HUES6 (cell line): Measurements from ENCODE around the gene SLC35E1.
A peak's percentile ranks its signal among the peaks of the same experiment; 100 is the strongest.

Experiments
- H3K27ac ChIP-seq: 2 replicates; pipeline ENCODE4 v1.7.0; 2013; ENCODE audit warnings: low read depth, mild to moderate bottlenecking, low read length, inconsistent platforms
- H3K27me3 ChIP-seq: 2 replicates; pipeline ENCODE4 v1.6.1; 2013; ENCODE audit warnings: low read length; ENCODE audit not compliant: control insufficient read depth, insufficient read depth
- H3K36me3 ChIP-seq: 2 replicates; pipeline ENCODE4 v1.6.1; 2013; ENCODE audit warnings: low read length; ENCODE audit not compliant: control insufficient read depth, insufficient read depth
- H3K4me1 ChIP-seq: 2 replicates; pipeline ENCODE4 v1.6.1; 2013; ENCODE audit warnings: low read length; ENCODE audit not compliant: control insufficient read depth, insufficient read depth
- H3K4me3 ChIP-seq: 2 replicates; pipeline ENCODE4 v1.5.1; 2013; ENCODE audit warnings: low read depth, low read length
- H3K9ac ChIP-seq: one replicate; pipeline ENCODE4 v1.6.1; 2013; ENCODE audit warnings: mild to moderate bottlenecking, low read length
- H3K9me3 ChIP-seq: 2 replicates; pipeline ENCODE4 v1.6.1; 2013; ENCODE audit warnings: low read depth, low read length; ENCODE audit not compliant: control insufficient read depth, insufficient read depth

SLC35E1 gene

GRCh38 chr19:16572332-16573211, at the start of gene SLC35E1:
Gene SLC35E1 (minus strand): TSS chr19:16572415. CDS start chr19:16572364, 51 bp downstream.
- H3K9ac ChIP-seq = peak within 1 kb of the TSS; percentile 84
- H3K4me3 ChIP-seq = peak within 1 kb of the TSS; percentile 95
- peaks cover 13% of the 10 kb centered on the region for H3K4me1 ChIP-seq
- peak within 1 kb of the TSS; percentile 35; the same call in 1 of the 2 replicates for H3K27ac ChIP-seq
- H3K9me3 ChIP-seq = no peaks in the 10 kb centered on the region
- no peaks in the 10 kb centered on the region for H3K27me3 ChIP-seq
- peaks cover 51% of the 10 kb centered on the region for H3K36me3 ChIP-seq

- Histone ChIP-seq H3K36me3 (peaks cover 14% of the 10 kb centered on the region), H3K4me3 (no peak overlapping the region), H3K9me3 (no peaks in the 10 kb centered on the region), H3K9ac (no peak overlapping the region), H3K27me3 (no peaks in the 10 kb centered on the region), H3K4me1 (peaks cover 19% of the 10 kb centered on the region), H3K27ac (no peak overlapping the region)
Observed at GRCh38 chr19:16621165-16621800, 49.1 kb upstream of the SLC35E1 start.

- H3K4me3 ChIP-seq = no peak overlapping the region
- no peak overlapping the region for H3K9ac ChIP-seq
- H3K9me3 ChIP-seq = no peaks in the 10 kb centered on the region
- no peaks in the 10 kb centered on the region for H3K27me3 ChIP-seq
- peaks cover 14% of the 10 kb centered on the region for H3K36me3 ChIP-seq
- no peak overlapping the region for H3K27ac ChIP-seq
- peaks cover 18% of the 10 kb centered on the region for H3K4me1 ChIP-seq
Observed at GRCh38 chr19:16620584-16620983, 48.4 kb upstream of the SLC35E1 start.

- Histone ChIP-seq H3K27me3 (no peaks in the 10 kb centered on the region), H3K9me3 (no peaks in the 10 kb centered on the region), H3K4me3 (no peak overlapping the region), H3K36me3 (peaks cover 14% of the 10 kb centered on the region), H3K4me1 (peaks cover 20% of the 10 kb centered on the region), H3K27ac (no peak overlapping the region), H3K9ac (no peak overlapping the region)
Observed at GRCh38 chr19:16620018-16620417, 47.8 kb upstream of the SLC35E1 start.

- Histone ChIP-seq H3K4me1 (peaks cover 22% of the 10 kb centered on the region), H3K9ac (no peak overlapping the region), H3K27ac (no peak overlapping the region), H3K9me3 (no peaks in the 10 kb centered on the region), H3K4me3 (no peak overlapping the region), H3K27me3 (no peaks in the 10 kb centered on the region), H3K36me3 (peaks cover 10% of the 10 kb centered on the region)
Observed at GRCh38 chr19:16619457-16619856, 47.2 kb upstream of the SLC35E1 start.

GRCh38 chr19:16618248-16618647, 46.0 kb upstream of the SLC35E1 start:
- no peaks in the 10 kb centered on the region for H3K36me3 ChIP-seq
- no peaks in the 10 kb centered on the region for H3K9me3 ChIP-seq
- no peak overlapping the region for H3K9ac ChIP-seq
- H3K27me3 ChIP-seq = no peaks in the 10 kb centered on the region
- H3K4me1 ChIP-seq = peaks cover 22% of the 10 kb centered on the region
- no peak overlapping the region for H3K27ac ChIP-seq
- H3K4me3 ChIP-seq = no peak overlapping the region

- H3K9ac ChIP-seq = no peak overlapping the region
- no peak overlapping the region for H3K27ac ChIP-seq
- H3K4me3 ChIP-seq = no peak overlapping the region
- no peaks in the 10 kb centered on the region for H3K27me3 ChIP-seq
- H3K9me3 ChIP-seq = no peaks in the 10 kb centered on the region
- peaks cover 22% of the 10 kb centered on the region for H3K4me1 ChIP-seq
- no peaks in the 10 kb centered on the region for H3K36me3 ChIP-seq
Observed at GRCh38 chr19:16615808-16616207, 43.6 kb upstream of the SLC35E1 start.

- H3K27ac ChIP-seq = no peak overlapping the region
- H3K4me1 ChIP-seq = peaks cover 20% of the 10 kb centered on the region
- H3K27me3 ChIP-seq = no peaks in the 10 kb centered on the region
- H3K9ac ChIP-seq = no peak overlapping the region
- H3K9me3 ChIP-seq = no peaks in the 10 kb centered on the region
- H3K36me3 ChIP-seq = no peaks in the 10 kb centered on the region
- no peak overlapping the region for H3K4me3 ChIP-seq
Observed at GRCh38 chr19:16614941-16615340, 42.7 kb upstream of the SLC35E1 start.

- Histone ChIP-seq H3K9me3 (no peaks in the 10 kb centered on the region), H3K27me3 (no peaks in the 10 kb centered on the region), H3K9ac (no peak overlapping the region), H3K36me3 (no peaks in the 10 kb centered on the region), H3K4me3 (no peak overlapping the region), H3K4me1 (peaks cover 15% of the 10 kb centered on the region; the same call in 1 of the 2 replicates), H3K27ac (no peak overlapping the region)
Observed at GRCh38 chr19:16613841-16614240, 41.6 kb upstream of the SLC35E1 start.

- H3K27ac ChIP-seq = no peak overlapping the region
- no peaks in the 10 kb centered on the region for H3K9me3 ChIP-seq
- no peak overlapping the region for H3K4me3 ChIP-seq
- H3K4me1 ChIP-seq = peaks cover 15% of the 10 kb centered on the region; the same call in 1 of the 2 replicates
- H3K36me3 ChIP-seq = no peaks in the 10 kb centered on the region
- H3K27me3 ChIP-seq = no peaks in the 10 kb centered on the region
- no peak overlapping the region for H3K9ac ChIP-seq
Observed at GRCh38 chr19:16612636-16613035, 40.4 kb upstream of the SLC35E1 start.

GRCh38 chr19:16611121-16611520, 38.9 kb upstream of the SLC35E1 start:
- Histone ChIP-seq H3K36me3 (no peaks in the 10 kb centered on the region), H3K4me1 (peaks cover 10% of the 10 kb centered on the region; the same call in 1 of the 2 replicates), H3K9me3 (no peaks in the 10 kb centered on the region), H3K9ac (no peak overlapping the region), H3K27ac (no peak overlapping the region), H3K27me3 (no peaks in the 10 kb centered on the region), H3K4me3 (no peak overlapping the region)
